PC-9 (cell line): ENCODE data around the gene CNGA1. TPM values are rescaled to one million over a fixed set of nuclear protein-coding genes. Genes with fewer than 3 reads are reported as not detected.
A peak's percentile ranks its signal among the peaks of the same experiment; 100 is the strongest.

Experiments used
- BruUV-seq: library from RNA; stranded (reverse); fragments of 400-500 nt; replicated peaks from 2 replicates; lab custom pipeline; 2021; lab: Mats Ljungman, UMichigan
- CTCF ChIA-PET: fragments of 300-600 bp; sonication (Branson Sonifier 250); formaldehyde crosslinking; loops from one replicate; lab custom pipeline; 2022; ENCODE audit warnings: antibody characterized with exemption; lab: Charles Lee
- POLR2A ChIA-PET: fragments of 300-600 bp; sonication (Branson Sonifier 250); formaldehyde crosslinking; loops from one replicate; lab custom pipeline; 2022; ENCODE audit warnings: antibody characterized with exemption; ENCODE audit not compliant: unreplicated experiment; lab: Charles Lee
- DNase-seq, 2 experiments: peaks; one replicate each; pipeline versions ENCODE4 v3.0.0 to v3.0.0-alpha.2; 2015 to 2022; ENCODE audit warnings: mixed read lengths in 1 of 2
- H2AFZ ChIP-seq: fragments of 200-600 bp; sonication (generic); 2 replicates; pipeline ENCODE4 v1.8.1; 2017; ENCODE audit warnings: antibody characterized with exemption
- H3F3A ChIP-seq: fragments of 200-600 bp; sonication (generic); 2 replicates; pipeline ENCODE4 v1.8.1; 2017; ENCODE audit warnings: antibody characterized with exemption, mild to moderate bottlenecking, low read depth; ENCODE audit not compliant: insufficient read depth
- H3K27ac ChIP-seq: fragments of 200-600 bp; sonication (generic); 2 replicates; pipeline ENCODE4 v1.6.1; 2016; ENCODE audit warnings: mixed run types
- H3K27me3 ChIP-seq: fragments of 200-600 bp; sonication (generic); 2 replicates; pipeline ENCODE4 v1.6.1; 2016; ENCODE audit warnings: low read depth, mixed run types; ENCODE audit not compliant: insufficient read depth
- H3K36me3 ChIP-seq: fragments of 200-600 bp; sonication (generic); 2 replicates; pipeline ENCODE4 v1.6.1; 2016; ENCODE audit warnings: low read depth, mixed run types
- H3K4me1 ChIP-seq: fragments of 200-600 bp; sonication (generic); replicated peaks from 2 replicates; pipeline ENCODE4 v1.6.1; 2016; ENCODE audit warnings: mixed run types; ENCODE audit not compliant: insufficient read depth
- H3K4me2 ChIP-seq: fragments of 200-600 bp; sonication (generic); 2 replicates; pipeline ENCODE4 v1.6.1; 2017; ENCODE audit warnings: mixed run types
- H3K4me3 ChIP-seq: fragments of 200-600 bp; sonication (generic); 2 replicates; pipeline ENCODE4 v1.6.1; 2016; ENCODE audit warnings: mixed run types
- H3K79me2 ChIP-seq: fragments of 200-600 bp; sonication (generic); 2 replicates; pipeline ENCODE4 v1.6.1; 2017; ENCODE audit warnings: low read depth, mixed run types
- H3K9me2 ChIP-seq: fragments of 200-600 bp; sonication (generic); 2 replicates; pipeline ENCODE4 v1.8.1; 2017; ENCODE audit warnings: mild to moderate bottlenecking; ENCODE audit not compliant: insufficient read depth
- H3K9me3 ChIP-seq: fragments of 200-600 bp; sonication (generic); 2 replicates; pipeline ENCODE4 v1.8.1; 2016; ENCODE audit warnings: low read depth; ENCODE audit not compliant: insufficient read depth
- H4K20me1 ChIP-seq: fragments of 200-600 bp; sonication (generic); 2 replicates; pipeline ENCODE4 v1.8.1; 2017; ENCODE audit not compliant: insufficient read depth
- CTCF ChIP-seq: fragments of 200-600 bp; sonication (generic); conservative IDR thresholded peaks from 2 replicates; pipeline ENCODE4 v1.6.1; 2017; ENCODE audit warnings: mixed run types, antibody characterized with exemption, mild to moderate bottlenecking, moderate library complexity
- EZH2 ChIP-seq: fragments of 200-600 bp; sonication (generic); IDR thresholded peaks from 2 replicates; pipeline ENCODE4 v1.8.0; 2017; ENCODE audit warnings: antibody characterized with exemption, low read depth
- intact Hi-C: fragments of 100-400 bp; cut with micrococcal nuclease; formaldehyde crosslinking; loops from one replicate; pipeline ENCODE4 v1.10.0; 2022; ENCODE audit not compliant: unreplicated experiment
- total RNA-seq: library from RNA; stranded (reverse); gene quantifications from 2 replicates; pipeline ENCODE4 v1.2.3, GENCODE V29; 2021

The CNGA1 gene
- total RNA-seq, 1 experiment from 2014 or later, result 1.8 TPM

- TF ChIP-seq CTCF (no peak), EZH2 (no peak)
- Histone ChIP-seq H3K27me3 (no peaks in the 10 kb centered on the region), H3K36me3 (peaks cover 28% of the 10 kb centered on the region), H3K4me1 (peaks cover 10% of the 10 kb centered on the region; the same call in 1 of the 2 replicates), H3K9me2 (no peaks in the 10 kb centered on the region), H3K9me3 (no peaks in the 10 kb centered on the region), H3K4me2 (no peak overlapping the region), H3F3A (peaks cover 10% of the 10 kb centered on the region), H2AFZ (no peak overlapping the region), H3K27ac (no peak overlapping the region), H3K79me2 (peaks cover 37% of the 10 kb centered on the region), H3K4me3 (no peak overlapping the region), H4K20me1 (no peaks in the 10 kb centered on the region)
- no TSS peak for BruUV-seq
- ChIA-PET POLR2A (no interaction called here), CTCF (no interaction called here)
- DNase-seq, result no peak
- intact Hi-C loops, result no loop called here
These were observed 4.6 kb upstream of the CNGA1 start for GRCh38 chr4:48021100-48021499.

GRCh38 chr4:48018112-48018511 lies 1.6 kb upstream of the CNGA1 start:
- Histone ChIP-seq H3K27me3 (no peaks in the 10 kb centered on the region), H2AFZ (no peak overlapping the region), H4K20me1 (no peaks in the 10 kb centered on the region), H3K4me2 (peak overlapping the region; percentile 86), H3F3A (peaks cover 26% of the 10 kb centered on the region), H3K4me3 (peak overlapping the region; percentile 98; the same call in 1 of the 2 replicates), H3K36me3 (peaks cover 22% of the 10 kb centered on the region; the same call in 1 of the 2 replicates), H3K27ac (no peak overlapping the region), H3K79me2 (peaks cover 40% of the 10 kb centered on the region), H3K9me2 (no peaks in the 10 kb centered on the region), H3K4me1 (peaks cover 32% of the 10 kb centered on the region), H3K9me3 (peaks cover 19% of the 10 kb centered on the region; the same call in 1 of the 2 replicates)
- DNase-seq, result no peak
- TF ChIP-seq CTCF (no peak), EZH2 (no peak)
- intact Hi-C loops, result loop anchor here (5.0 to 10.0 kb wide), 2 partner anchors 124 to 267 kb away; no protein-coding TSS in a partner anchor
- CTCF ChIA-PET, result no interaction called here
- no TSS peak for BruUV-seq
- POLR2A ChIA-PET, result interaction anchor here (0.6 to 0.7 kb wide), 2 partner anchors 9 to 66 kb away, joined by 5 read pairs; no protein-coding TSS in a partner anchor

GRCh38 chr4:48017108-48017571 lies 659 bp upstream of the CNGA1 start:
- CTCF ChIA-PET, result no interaction called here

More at GRCh38 chr4:48017108-48017571, 659 bp upstream of the CNGA1 start:
- H3F3A ChIP-seq, result peaks cover 26% of the 10 kb centered on the region
- H3K9me3 ChIP-seq, result peaks cover 25% of the 10 kb centered on the region; the same call in 1 of the 2 replicates
- H3K27ac ChIP-seq, result peak overlapping the region; percentile 93
- peaks cover 32% of the 10 kb centered on the region for H3K4me1 ChIP-seq
- peak overlapping the region; percentile 92 for H2AFZ ChIP-seq
- POLR2A ChIA-PET, result no interaction called here
- TF ChIP-seq EZH2 (no peak), CTCF (no peak)
- H3K79me2 ChIP-seq, result peaks cover 40% of the 10 kb centered on the region
- DNase-seq, result peak; percentile 66 to 72
- no peaks in the 10 kb centered on the region for H3K27me3 ChIP-seq
- peak overlapping the region; percentile 86 for H3K4me2 ChIP-seq
- peak overlapping the region; percentile 98 for H3K4me3 ChIP-seq
- no peaks in the 10 kb centered on the region for H4K20me1 ChIP-seq
- TSS peak; percentile 60 for BruUV-seq
- H3K9me2 ChIP-seq, result no peaks in the 10 kb centered on the region
- intact Hi-C loops, result loop anchor here (2.0 to 10.0 kb wide), 3 partner anchors 112 to 268 kb away; no protein-coding TSS in a partner anchor
- peaks cover 16% of the 10 kb centered on the region; the same call in 1 of the 2 replicates for H3K36me3 ChIP-seq
